Endothelial cell of umbilical vein (primary cell): ENCODE results near the gene SYT17.

Experiments used
- POLR2A ChIP-seq: IDR thresholded peaks from 2 replicates; pipeline ENCODE4 v1.6.1; 2012; ENCODE audit warnings: low read depth, mild to moderate bottlenecking, control low read depth, low read length
- TF ChIP-seq, protein P1 (sequence below), 2 donors: IDR thresholded peaks; 1 replicate in 1 of 2; 2 replicates in 1 of 2; pipeline ENCODE4 v1.5.1; 2011; ENCODE audit warnings: low read length in 2 of 2, mild to moderate bottlenecking in 2 of 2, moderate library complexity in 2 of 2, control low read depth in 1 of 2, inconsistent platforms in 1 of 2, low read depth in 1 of 2; ENCODE audit not compliant: insufficient read depth in 1 of 2; ENCODE audit errors: extremely low read depth in 1 of 2

- TF ChIP-seq, protein P1, sequence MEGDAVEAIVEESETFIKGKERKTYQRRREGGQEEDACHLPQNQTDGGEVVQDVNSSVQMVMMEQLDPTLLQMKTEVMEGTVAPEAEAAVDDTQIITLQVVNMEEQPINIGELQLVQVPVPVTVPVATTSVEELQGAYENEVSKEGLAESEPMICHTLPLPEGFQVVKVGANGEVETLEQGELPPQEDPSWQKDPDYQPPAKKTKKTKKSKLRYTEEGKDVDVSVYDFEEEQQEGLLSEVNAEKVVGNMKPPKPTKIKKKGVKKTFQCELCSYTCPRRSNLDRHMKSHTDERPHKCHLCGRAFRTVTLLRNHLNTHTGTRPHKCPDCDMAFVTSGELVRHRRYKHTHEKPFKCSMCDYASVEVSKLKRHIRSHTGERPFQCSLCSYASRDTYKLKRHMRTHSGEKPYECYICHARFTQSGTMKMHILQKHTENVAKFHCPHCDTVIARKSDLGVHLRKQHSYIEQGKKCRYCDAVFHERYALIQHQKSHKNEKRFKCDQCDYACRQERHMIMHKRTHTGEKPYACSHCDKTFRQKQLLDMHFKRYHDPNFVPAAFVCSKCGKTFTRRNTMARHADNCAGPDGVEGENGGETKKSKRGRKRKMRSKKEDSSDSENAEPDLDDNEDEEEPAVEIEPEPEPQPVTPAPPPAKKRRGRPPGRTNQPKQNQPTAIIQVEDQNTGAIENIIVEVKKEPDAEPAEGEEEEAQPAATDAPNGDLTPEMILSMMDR (IDR thresholded peaks at IDR 0.05; ENCODE audit: extremely low read depth in 1 of 2, insufficient read depth in 1 of 2, low read depth in 1 of 2, low read length in 2 of 2) = no peak
- no peak for TF ChIP-seq POLR2A
These were observed 137.4 kb downstream of the SYT17 start for GRCh38 chr16:19305443-19305842.
